HG02885 (cell line): ENCODE data around the gene B3GAT3.
"Not testable (repeated sequence)": the region's sequence is repeated elsewhere in the genome, so short reads cannot be mapped to it uniquely, and the experiment has no call there.

Source experiments
- ATAC-seq: cut with Tn5 transposase; IDR thresholded peaks from one replicate; pipeline ENCODE4 v1.9.1; 2021; ENCODE audit warnings: mild to moderate bottlenecking; ENCODE audit not compliant: unreplicated experiment, poor library complexity

The B3GAT3 gene

GRCh38 chr11:62645946-62646824 is 24.4 kb upstream of the B3GAT3 start, which contains the start of gene GANAB:
TSS of gene GANAB (minus strand) at chr11:62646613. CDS start at chr11:62646599, 14 bp downstream.
- ATAC-seq = peak; percentile 96

GRCh38 chr11:62645671-62645945 is 23.8 kb upstream of the B3GAT3 start:
- no peak for ATAC-seq

DNA sequence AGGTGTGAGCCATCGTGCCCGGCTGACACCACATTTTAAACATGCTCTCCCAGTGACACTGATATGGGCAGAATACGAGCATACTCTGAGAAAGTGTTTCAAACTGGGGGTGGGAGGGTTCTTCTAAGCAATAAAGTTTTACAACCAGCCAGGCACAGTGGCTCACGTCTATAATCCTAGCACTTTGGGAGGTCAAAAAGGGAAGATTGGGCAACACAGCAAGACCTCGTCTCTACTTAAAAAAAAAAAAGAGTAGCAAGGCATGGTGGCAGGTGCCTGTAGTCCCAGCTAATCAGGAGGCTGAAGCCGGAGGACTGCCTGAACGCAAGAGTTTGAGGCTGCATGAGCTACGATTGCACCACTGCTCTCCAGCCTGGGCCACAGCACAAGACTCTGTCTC is 22.4 kb upstream of the B3GAT3 start:
- ATAC-seq = no peak

DNA sequence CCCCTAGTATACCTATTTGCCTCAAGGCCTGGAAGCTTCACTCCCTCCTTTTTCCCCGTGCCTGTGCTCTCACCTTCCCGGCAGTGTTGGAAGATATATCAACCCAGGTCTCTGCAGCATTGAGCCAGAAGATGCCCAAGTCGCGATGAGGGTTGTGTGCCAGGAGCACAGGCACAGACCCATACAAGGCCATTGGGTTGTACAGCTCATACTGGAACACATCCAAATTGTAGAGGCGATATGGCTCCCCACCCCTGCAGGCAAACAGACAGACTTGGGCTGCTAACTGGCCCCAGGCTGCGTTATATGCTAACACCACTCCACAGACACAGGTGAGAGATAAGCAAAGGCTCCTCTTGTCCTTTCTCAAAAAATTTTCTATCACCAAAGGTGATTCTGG is 10.7 kb upstream of the B3GAT3 start:
- ATAC-seq = no peak

GRCh38 chr11:62627713-62628112 is 5.9 kb upstream of the B3GAT3 start:
- no peak for ATAC-seq

DNA sequence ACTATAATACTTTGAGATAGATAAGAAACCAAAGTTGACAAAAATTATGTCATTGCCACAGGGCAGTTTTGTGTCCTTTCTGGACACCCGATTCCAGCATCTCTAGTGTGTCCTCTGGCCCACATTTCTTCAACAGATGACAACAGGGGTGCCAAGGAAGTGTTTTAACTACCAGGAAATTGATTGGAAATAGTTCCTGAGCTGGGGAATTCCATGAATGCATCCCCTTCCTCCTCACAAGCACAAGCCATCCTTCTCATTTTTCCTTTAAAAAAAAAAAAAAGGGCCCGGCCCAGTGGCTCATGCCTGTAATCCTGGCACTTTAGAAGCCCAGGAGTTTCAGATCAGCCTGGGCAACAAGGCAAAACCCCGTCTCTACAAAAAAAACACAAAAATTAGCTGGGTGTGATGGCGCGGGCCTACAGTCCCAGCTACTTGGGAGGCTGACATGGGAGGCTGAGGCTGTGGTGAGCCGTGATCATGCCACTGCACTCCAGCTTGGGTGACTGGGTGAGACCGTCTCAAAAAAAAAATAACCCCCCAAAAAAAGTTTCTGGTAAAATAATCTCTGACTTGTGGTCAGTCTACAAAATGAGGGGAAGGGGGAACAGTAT is 797 bp upstream of the B3GAT3 start:
- no peak for ATAC-seq

GRCh38 chr11:62621027-62621566 is 689 bp downstream of the B3GAT3 start:
- no peak for ATAC-seq

DNA sequence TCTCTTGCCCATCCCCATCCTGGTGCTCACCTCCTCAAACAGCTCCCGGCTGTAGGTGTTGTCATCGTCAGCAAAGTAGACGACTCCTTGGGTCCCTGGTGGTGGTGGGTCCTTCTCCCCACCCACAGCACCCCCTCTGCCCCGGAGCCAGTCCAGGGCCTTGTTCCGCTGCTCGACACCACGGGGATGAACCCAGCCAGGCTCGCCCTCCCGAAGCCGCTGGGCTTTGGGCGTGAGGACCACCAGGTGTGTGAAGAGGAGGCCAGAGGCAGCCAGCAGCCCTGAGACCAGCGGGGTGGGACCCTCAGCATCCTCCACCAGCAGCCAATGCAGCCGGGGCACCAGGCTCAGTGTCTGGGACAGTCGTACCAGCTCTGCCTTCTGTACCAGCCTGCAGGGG is 4.8 kb downstream of the B3GAT3 start:
- ATAC-seq = not testable (repeated sequence)

DNA sequence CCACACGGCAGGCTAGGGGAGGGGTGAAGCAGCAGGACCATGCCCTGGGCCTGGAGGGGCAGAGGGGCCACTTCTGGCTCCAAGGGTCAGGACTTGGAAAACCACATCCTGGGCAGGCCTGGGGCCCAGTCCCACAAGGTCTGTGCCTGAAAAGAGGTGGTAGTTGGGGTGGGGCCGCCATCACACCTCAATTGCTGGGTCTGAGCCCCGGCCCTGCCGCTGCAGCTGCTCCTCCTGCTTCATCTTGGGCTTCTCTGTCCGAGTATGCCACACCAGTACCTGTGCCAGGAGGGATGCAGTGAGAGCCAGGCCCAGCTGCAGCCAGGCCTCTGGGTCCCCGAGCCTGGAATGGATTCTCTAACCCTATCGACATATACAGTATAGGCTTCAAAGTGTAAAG is 6.3 kb downstream of the B3GAT3 start:
- ATAC-seq = no peak

GRCh38 chr11:62614275-62614674 is 7.5 kb downstream of the B3GAT3 start:
- ATAC-seq = no peak

DNA sequence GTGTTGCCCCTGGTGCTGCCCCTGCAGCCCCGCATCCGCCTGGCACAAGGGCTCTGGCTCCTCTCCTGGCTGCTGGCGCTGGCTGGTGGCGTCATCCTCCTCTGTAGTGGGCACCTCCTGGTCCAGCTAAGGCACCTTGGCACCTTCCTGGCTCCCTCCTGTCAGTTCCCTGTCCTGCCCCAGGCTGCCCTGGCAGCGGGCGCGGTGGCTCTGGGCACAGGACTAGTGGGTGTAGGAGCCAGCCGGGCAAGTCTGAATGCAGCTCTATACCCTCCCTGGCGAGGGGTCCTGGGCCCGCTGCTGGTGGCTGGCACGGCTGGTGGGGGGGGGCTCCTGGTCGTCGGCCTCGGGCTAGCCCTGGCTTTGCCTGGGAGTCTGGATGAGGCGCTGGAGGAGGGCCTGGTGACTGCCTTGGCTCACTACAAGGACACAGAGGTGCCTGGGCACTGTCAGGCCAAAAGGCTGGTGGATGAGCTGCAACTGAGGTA is 8.5 kb downstream of the B3GAT3 start:
- no peak for ATAC-seq

GRCh38 chr11:62612366-62613290 is 9.2 kb downstream of the B3GAT3 start, which contains the start of the genes EML3 and ROM1:
TSS of gene EML3 (minus strand) at chr11:62612775. CDS start at chr11:62612457, 318 bp downstream.
TSS of gene ROM1 (plus strand) at chr11:62613257. CDS start at chr11:62613282, 25 bp downstream.
- ATAC-seq = peak; percentile 80

- ATAC-seq = peak; percentile 25
Measured at GRCh38 chr11:62611705-62612365, 10.0 kb downstream of the B3GAT3 start.

DNA sequence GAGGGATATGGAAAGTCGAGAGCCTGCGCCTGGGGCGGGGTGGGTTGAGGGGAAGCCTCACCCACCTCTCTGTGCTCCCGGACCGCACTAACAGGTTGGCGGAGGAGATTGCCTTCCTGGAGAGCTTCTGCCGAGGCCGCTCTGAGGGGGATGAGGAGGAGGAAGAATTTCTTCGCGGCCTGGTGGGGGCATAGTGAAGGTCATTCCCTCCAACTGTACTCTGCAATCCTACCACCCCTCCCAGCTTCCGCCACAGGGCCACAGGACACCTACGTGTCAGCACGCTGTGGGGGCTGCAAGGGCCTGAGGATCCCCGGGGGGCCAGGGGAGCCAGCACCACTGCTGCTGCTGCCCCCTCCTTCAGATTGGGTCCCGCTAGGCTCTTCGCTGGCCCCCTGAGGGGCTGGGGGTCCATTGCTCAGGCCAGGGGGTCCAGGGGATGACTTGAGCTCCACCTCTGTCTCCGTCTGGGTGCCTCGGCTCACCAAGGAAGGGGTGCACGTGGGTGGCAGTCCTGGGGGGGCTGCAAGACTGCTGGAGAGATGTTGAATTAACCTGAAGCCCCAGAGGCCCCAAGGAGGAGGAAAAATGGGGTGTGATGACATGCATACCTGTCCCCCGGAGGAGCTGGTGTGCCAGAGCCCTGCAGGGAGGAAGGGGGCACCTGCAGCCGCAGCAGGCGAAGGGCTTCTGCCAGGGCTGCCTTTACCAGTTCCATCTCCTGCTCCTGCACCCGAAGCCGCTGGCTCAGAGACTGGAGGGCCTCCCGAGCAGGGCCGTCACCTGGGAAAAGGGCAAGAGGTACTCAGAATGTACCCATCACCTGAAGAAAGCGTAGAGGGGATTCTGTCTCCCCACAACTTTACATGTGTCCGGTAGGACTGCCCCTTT is 10.7 kb downstream of the B3GAT3 start:
- no peak for ATAC-seq

DNA sequence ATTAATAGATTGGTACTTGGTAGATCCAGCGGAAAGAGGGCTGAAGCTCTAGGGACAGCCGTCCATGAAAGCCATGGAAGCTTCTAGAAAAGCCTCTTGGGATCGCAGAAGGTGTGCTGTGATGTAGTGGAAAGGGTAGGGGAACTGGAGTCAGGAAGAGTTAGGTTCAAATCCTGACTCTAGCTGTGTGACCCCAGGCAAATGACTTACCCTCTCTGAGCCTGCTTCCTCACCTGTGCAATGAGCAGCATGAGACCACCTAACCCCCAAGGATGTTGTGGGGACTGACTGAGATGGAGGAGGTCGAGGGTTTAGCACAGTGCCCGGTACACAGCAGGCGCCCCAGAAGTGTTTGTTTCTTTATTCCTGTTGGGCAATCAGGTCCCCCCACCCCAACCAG is 11.4 kb downstream of the B3GAT3 start:
- no peak for ATAC-seq

GRCh38 chr11:62608776-62609175 is 13.0 kb downstream of the B3GAT3 start:
- no peak for ATAC-seq

DNA sequence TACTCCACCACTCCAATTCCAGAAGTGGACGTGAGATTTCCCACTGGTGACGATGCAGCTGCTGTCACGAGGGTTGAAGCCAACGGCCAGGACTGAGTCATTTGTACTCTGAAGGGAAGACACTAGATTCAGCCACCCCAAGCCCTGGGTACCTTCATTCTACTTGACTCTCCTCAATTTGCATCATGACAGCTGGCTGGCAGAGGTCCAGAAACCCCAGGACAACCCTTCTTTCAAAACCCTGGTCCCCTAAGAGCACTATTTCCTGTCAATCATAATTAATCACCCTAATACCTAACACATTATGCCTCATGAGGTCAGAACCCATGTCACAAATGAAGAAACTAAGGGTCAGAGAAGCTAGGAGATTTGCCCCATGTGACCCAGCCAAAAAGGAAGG is 14.1 kb downstream of the B3GAT3 start:
- ATAC-seq = no peak

DNA sequence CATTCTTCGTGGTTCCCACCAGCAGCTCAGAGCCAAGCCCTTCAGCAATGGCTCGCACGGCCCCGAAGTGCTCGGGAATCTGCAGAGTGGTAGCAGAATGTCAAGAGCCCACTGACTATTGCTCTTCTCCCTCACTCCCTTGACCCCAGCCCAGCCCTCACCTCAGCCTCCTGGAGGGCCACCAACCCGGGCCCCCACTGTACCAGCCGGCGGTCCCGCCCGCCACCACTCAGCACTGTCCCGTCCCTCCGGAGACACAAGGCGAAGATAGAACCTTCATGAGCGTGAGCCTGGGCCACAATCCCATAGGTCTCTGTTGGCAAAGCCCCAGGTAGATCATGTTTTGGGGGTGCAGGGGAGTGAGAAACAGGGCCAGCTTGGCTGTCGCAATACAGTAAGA is 15.9 kb downstream of the B3GAT3 start:
- ATAC-seq = no peak

- no peak for ATAC-seq
Measured at GRCh38 chr11:62605467-62605866, 16.3 kb downstream of the B3GAT3 start.
